HG03457 (cell line): ENCODE data around the gene TMPRSS2.

Source experiments
- ATAC-seq: cut with Tn5 transposase; IDR thresholded peaks from one replicate; pipeline ENCODE4 v1.9.1; 2021; ENCODE audit warnings: moderate number of reproducible peaks; ENCODE audit not compliant: unreplicated experiment

The TMPRSS2 gene

DNA sequence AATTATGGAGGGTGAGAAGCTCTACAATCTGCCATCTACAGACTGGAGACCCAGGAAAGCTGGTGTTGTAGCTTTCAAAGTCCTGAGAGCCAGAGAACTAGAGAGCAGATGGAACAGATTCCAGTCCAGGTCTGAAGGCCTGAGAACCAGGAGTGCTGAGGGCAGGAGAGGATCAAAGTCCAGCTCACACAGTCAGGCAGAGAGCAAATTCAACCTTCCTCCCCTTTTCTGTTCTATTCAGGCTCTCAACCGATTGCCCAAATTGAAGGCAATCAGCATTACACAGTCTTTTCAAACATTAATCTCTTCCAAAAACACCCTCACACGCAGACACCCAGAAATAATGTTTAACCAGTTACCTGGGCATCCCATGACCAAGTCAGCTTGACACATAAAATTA, 2.5 kb upstream of the TMPRSS2 start:
- ATAC-seq = no peak

DNA sequence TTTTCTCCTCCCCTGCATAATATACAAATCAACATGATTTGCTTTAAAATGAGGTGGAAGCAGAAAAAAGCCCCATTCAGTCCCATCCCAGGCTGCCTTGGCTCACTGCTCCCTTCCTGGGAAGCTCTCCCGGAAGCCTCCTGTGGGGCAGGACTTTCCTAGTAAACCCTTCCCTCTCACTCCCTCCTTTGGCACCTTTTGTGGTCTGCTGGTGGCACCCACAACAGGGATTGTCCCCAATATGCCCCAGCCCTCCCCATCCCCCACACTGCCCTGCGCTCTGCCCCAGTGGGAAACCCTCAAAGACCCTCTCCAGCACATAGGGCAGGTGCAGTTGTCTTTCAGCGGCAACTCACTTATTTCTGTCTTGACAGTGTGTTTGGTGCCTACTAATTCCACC, 1.8 kb upstream of the TMPRSS2 start:
- no peak for ATAC-seq

DNA sequence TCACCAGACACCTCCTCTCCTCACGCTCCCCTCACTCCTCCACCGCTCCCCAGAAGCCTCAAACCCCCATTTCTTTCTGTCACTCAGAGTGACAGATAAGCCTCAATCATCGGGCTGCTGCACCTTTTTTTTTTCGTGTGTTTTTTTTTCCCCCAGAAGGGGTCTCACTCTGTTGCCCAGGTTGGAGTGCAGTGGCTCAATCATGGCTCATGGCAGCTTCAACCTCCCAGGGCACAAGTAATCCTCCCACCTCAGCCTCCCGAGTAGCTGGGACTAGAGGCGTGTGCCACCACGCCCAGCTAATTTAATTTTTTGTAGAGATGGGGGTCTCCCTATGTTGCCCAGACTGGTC, 1.2 kb upstream of the TMPRSS2 start:
- ATAC-seq = no peak

DNA sequence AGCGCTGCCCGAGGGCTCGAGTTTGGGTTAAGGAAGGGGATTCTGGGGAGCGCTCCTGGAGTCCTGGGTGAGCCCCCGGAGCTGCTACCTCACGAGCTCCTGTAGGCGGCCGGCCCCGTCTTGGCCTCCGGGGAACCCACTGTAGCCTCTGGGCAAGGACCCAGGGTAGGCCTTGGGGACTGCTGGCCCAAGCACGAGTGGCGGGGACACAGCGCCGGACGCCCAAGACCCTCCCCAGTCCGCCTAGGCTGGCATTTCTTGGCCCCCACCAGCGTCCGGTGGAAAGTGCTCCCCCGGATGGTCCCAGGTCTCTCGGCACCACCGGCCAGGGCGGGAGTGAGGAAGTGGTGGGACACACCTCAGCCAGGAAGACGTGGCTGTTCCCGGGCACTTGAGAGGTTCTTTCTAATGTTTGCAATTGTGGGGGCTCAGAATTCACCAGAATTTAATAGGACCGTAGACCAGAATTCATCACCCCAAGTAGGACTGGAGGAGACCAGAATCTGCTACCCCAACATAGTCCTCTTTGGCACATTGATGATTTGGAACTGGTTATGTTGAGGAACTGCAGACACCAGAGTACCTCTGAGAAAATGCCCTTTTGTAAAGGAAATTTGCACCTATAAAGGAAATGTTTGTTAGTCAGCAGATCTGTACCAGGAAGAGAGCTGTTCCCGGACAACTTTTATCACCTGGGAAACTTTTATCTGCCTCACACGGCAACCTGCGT, 622 bp upstream of the TMPRSS2 start:
- no peak for ATAC-seq

DNA sequence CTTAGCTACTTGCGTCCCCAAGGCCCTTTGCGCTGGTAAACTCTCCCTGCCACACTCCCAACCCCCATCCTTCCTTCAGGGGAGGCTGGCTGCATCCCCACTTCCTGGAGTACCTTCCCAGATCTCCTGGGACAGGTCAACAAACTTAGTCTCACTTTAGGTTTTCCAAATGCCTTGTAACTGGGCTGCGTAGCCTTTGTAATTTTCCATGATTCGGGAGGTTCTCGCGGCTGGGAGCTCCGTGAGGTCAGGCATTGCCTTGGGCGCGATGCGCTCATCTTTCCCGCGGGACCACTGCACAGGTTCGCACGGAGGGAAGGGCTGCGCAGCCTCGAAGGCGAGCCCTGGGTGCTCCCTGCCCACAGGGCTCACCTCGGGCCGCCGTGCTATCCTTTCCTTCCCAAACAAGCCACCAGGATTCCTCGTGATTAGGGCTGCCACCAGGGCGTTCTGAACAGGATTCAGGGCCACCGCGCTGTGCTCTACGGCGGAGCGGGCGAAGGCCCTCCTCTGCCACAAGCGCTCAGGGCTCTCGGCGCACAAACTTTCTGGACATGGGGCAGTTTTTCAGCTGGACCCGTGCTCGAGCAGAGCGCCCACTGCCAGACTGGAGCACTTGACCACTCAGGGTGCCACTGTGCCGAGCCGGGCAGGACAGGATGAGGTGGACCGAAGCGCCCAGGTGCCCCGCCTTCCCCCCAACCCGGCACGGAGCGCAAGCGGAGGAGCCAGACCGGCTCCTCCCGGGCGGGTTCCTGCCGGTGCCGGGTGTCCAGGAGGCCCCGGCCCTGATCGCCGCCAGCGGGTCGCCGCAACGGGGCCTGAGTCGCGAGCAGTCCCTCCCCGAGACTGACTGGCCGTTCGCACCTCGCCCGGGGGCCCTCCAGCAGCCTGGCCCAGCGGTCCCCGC, 1.1 kb downstream of the TMPRSS2 start:
- ATAC-seq = no peak

DNA sequence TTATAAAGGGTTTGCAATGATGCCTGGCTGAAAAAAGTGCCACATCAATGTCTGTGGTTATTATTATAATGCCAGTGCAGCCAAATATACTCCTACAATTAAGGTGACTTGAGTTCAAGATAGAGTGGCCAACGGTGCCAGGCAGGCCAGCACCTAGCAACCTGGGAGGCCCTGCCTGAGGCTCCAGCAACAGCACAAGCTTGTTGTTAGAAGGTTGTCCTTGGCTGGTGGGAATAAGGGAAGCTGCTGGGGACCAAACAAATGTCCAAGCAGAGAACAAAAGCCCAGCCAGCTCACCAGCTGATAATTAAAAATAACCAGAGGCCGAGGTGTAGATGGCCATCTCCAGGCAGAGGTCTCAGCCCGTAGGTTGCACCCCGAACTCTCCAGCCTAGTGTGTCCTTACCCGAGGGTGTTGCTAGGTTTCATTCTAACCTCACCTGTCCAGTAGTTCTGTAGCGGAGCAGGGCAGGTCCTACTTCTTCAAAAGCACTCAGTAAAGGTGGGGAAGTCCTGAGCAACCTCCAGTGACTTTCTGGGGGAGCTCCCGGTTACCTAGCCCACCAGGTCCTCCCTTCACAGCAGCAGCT, 1.9 kb downstream of the TMPRSS2 start:
- ATAC-seq = no peak

DNA sequence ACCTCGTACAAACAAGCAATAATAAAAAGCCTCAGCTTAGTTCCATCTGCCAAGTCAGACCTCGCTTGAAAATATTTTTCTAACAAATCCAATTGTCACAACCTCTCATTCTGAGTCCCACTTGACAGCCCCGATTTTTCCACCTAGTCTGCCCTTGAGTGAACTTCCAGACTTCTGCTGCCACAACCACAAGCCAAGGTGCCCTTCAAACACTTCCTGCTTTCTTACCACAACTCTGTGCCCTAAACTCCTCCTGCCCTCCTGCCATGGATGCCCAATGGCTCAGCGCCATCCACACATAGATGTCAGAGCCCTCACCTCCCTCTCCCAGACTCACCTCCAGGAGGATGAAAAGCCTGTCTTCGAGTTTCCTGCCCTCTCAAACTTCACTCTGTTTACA, 3.9 kb downstream of the TMPRSS2 start:
- no peak for ATAC-seq

DNA sequence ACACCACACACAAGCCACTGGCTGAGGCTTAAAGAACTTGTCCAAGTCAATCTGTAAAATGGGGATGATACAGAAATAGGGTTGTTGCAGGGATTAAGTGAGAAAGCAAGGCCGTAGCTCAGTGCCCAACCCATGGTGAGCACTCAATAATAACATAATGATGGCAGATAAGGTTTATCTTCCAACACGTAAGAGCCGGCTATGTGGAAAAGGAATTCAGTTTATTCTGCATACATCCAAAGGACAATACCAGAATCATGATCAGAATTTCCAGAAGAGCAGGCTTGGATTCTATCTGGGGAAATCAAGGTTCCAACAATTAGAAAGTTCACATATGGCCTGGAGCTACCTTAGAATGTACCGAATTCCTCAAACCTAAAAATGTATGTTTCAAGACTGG, 4.6 kb downstream of the TMPRSS2 start:
- no peak for ATAC-seq

DNA sequence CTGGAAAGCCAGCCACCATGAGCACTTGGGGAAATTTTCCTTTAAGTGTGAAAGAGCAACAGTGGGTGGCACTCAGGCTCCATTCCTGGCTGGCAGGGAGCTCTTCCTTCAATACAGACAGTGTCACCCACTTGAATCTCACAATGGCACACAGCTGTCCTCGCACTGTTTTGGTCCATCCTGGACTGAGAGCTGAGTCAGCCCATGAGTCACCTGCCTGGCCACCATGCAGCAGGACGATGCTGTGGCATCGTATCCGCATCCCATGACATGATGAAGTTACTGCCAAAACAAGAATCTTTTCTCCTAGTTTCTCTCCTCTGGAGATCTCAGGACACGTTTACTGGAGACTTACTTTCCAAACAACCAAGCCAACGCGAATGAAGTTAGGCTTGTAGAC, 6.0 kb downstream of the TMPRSS2 start:
- no peak for ATAC-seq

DNA sequence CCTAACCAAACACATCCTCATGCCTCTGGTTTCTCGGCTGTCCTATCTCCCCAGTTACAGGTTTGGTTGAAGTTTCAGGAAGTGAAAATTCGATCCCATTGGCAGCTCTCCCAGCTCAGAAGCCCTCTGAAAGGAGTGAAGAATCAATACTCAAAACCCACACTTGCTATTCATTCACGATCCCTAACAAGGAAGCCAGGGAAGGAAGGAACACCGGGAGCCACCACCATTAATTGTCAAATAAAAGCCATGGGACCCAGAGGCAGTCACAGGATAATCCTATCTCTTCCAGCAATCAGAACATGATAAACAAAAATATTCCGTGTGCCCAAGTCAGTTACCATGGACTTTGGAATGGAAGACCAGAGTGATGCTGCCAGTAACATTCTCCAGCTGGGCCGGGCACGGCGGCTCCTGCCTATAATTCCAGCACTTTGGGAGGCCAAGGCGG, 7.0 kb downstream of the TMPRSS2 start:
- no peak for ATAC-seq

DNA sequence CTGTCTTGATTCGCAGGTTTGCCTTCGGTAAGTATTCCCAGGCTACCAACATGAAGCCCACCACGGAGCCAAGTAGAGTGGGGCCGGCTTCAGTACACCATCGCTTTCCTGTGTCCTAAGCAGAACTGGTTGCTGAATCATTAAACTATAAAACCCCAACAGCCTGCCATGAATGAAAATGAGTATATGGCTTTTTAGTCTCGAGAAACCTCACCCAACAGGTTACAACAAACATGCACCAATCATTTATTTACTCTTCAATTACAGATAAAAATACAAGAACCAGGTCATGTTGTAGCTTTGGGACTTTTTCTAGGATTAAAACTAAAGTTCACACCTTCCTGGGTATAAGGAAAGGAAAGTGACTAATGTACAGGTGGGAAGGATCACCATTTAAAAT, 7.6 kb downstream of the TMPRSS2 start:
- no peak for ATAC-seq

DNA sequence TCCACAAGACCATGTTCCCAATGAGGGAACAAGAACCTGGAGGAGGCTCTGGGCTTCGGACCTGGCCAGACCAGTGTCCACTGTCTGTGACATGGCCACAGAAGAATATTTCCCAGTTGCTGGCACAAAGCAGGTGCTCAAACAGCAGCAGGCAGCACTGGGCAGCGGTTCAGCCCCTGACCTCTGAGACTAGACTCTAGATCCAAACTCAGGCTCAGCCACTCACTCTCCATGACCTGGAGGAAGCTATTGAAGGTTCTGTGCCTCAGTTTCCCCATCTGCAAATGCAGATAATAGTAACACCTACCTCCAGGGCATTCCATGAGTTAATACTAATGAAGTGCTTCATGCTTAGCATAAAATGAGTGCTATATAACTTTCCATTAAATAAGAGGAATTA, 8.0 kb downstream of the TMPRSS2 start:
- no peak for ATAC-seq

DNA sequence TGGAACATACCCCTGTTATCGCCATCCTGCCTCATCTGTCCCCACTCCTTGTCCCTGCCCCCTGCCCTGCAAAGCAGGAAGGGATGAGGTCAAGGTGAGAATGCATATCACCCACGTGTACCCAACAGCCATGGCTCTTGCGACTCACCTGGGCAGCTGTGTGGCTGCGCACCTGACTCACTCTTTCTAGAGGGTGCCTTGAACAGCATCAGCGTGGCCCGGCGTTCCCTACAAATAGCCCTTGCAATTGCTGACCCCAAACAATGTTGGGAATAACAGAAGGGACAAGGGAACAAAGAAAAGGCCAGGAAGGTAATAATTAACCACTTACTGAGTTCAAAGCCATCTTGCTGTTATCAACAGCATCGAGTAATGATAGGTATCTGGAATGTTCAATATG, 10.2 kb downstream of the TMPRSS2 start:
- ATAC-seq = no peak

DNA sequence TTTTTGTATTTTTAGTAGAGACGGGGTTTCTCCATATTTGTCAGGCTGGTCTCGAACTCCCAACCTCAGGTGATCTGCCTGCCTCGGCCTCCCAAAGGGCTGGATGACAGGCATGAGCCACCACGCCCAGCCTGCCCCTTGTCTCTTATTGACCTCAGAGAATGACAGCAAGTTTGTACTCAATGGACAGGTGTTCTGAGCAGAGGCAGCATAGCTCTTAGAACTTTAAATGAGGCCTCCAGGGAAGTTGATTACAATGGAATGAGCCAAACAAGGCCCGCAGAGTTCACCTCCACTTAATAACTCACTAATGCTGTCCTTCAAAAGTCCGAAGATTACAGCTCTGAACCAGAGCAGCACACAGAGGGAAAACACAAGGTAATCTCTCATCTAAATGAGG, 10.9 kb downstream of the TMPRSS2 start:
- ATAC-seq = no peak

DNA sequence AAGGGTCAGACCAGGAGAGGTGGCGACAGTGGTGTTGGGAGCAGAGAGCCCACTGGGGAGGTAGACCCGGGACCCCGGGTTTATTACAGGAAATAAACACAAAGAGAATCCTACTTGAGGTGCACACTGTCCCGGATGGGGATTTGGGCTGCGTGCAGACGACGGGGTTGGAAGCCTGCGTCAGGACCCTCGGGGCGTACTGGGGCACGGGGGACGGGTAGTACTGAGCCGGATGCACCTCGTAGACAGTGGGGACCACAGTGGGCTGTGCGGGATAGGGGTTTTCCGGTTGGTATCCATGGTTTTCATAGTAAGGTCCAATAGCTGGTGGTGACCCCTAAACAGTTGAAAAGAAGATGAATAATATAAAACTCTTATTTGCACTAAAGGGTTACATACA, 13.7 kb downstream of the TMPRSS2 start:
- ATAC-seq = no peak

DNA sequence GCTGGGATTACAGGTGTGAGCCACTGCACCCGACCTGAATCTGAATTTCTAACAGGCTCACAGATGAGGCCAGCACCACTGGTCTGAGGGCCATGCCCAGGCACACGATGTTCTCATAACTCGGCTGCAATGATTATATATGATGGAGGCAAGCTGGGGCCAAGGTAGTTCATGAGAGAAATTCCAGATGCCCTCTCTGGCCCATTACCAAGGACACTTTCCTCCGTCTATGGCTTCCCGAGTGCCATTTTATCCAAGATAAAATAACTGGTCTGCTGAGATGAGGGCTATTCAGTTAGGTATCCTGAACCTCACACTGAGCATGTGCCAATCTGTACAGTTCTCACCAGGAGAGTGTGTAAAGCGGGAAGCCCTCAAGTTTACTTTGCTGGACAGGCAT, 16.5 kb downstream of the TMPRSS2 start:
- ATAC-seq = no peak

DNA sequence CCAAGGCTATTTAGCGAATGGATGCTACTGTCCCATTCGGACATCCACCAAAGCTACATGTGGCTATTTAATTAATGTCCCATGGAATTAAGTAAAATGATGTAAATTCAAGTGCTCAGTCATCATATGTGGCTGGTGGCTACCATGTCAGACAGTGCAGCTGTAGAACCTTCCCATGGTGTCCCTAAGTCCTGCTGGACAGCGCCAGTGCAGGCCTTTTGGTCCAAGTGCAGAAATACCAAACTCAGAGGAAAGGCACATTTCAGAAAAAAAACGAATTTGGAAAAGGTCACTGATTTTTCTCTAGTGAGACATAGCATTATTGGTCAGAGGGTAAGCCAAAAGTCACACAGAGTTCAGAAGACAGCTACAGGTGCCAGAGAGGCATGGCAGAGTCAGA, 17.6 kb downstream of the TMPRSS2 start:
- no peak for ATAC-seq

DNA sequence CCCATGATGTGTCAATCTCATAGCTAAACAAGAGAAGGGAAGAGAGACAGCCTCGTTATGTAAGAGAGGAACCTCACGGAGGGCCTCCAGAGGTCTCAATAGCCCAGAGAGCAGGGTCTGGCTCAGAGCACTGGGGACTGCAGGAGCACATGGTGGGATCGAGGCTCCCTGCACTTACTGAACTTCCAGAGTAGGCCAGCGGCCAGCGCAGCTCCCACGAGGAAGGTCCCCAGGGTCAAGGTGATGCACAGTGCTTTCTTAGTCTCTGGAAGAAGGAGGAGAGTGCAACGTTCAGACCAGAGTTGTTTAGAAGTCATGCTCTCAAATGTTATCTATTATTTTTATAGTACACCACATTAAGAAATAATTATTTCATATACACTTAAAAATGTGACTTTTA, 18.6 kb downstream of the TMPRSS2 start:
- no peak for ATAC-seq

DNA sequence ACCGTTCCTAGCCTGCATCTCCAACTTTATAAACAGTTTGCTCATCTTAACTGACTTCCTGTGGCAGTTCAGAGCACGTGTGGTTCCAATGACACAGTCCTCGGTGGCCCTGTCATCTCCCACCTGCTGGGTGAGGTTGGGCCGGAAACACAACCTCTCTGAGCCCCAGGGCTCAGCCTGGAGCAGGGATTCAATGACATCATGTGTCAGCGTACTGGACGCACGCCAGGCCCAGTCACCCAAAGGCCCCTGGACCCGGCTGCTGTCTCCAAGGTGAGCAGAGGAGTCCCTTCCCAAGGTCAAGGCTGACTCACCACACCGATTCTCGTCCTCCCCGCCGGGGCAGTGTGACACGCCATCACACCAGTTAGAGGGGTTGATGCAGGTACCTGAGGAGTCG, 19.9 kb downstream of the TMPRSS2 start:
- ATAC-seq = no peak

DNA sequence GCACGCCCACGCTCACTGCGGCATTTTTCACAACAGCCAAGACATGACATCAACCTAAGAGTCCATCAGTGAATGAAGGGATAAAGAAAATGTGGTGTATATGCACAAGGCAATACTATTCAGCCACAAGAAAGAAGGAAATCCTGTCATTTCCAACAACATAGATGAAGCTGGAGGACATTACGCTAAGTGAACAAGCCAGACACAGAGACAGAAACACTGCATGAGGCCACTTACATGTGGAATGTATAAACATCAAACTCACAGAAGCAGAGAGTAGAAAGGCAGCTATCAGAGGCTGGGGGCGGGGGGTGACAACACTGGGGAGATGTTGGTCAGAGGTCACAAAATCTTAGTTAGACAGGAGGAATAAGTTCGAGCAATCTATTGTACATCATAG, 20.9 kb downstream of the TMPRSS2 start:
- ATAC-seq = no peak

DNA sequence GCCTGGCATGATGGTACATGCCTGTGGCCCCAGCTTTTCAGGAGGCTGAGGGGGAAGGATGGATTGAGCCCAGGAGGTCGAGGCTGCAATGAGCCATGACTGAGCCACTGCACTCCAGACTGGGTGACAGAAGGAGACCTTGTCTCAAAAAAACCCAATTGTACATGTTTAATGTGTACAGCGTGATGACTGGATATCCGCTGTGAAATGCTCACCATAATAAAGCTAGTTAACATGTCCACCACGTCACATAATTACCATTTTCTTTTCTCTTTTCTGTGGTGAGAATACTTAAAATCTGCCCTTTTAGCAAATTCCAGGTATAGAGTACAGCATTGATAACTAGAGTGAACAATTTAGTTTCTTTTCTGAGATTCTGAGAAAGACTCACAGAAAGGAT, 24.0 kb downstream of the TMPRSS2 start:
- no peak for ATAC-seq

DNA sequence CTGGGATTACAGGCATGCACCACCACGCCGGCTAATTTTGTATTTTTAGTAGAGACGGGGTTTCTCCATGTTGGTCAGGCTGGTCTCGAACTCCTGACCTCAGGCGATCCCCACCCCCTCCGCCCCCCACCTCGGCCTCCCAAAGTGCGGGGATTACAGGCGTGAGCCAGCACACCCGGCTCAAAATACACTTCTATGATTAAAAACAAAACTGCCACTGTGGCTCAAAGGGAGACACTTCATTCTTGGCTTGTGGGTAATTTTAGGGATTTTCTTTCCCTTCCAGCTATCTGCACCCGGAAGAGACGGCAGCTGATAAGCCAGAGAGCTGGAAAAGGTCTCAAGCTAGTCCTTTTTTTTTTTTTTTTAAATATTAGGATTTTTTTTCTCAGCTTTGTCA, 24.5 kb downstream of the TMPRSS2 start:
- no peak for ATAC-seq
